Upper lobe of left lung (tissue), 4 donors: ENCODE measurements around the gene CEP162.

Experiments used
- EP300 ChIP-seq, 4 donors: sonication (generic); formaldehyde crosslinking; IDR thresholded peaks; one replicate each; pipeline ENCODE4 v1.5.1; 2017; ENCODE audit warnings: antibody characterized with exemption in 4 of 4, control low read depth in 2 of 4
- POLR2AphosphoS5 ChIP-seq, 2 donors: sonication (generic); formaldehyde crosslinking; IDR thresholded peaks; one replicate each; pipeline ENCODE4 v1.5.1; 2017; ENCODE audit warnings: antibody characterized with exemption in 2 of 2
- TF ChIP-seq, protein P1 (sequence below), 6 experiments: fragments of 450-650 bp in 4 of 6; fragments of 200-600 bp in 2 of 6; sonication (generic) in 2 of 6; IDR thresholded peaks; one replicate each; pipeline ENCODE4 v1.5.1; 2016 to 2019; ENCODE audit warnings: antibody characterized with exemption in 6 of 6

- TF ChIP-seq EP300 (IDR thresholded peaks at IDR 0.05) (no peak), POLR2AphosphoS5 (IDR thresholded peaks at IDR 0.05) (no peak)
- TF ChIP-seq, protein P1, sequence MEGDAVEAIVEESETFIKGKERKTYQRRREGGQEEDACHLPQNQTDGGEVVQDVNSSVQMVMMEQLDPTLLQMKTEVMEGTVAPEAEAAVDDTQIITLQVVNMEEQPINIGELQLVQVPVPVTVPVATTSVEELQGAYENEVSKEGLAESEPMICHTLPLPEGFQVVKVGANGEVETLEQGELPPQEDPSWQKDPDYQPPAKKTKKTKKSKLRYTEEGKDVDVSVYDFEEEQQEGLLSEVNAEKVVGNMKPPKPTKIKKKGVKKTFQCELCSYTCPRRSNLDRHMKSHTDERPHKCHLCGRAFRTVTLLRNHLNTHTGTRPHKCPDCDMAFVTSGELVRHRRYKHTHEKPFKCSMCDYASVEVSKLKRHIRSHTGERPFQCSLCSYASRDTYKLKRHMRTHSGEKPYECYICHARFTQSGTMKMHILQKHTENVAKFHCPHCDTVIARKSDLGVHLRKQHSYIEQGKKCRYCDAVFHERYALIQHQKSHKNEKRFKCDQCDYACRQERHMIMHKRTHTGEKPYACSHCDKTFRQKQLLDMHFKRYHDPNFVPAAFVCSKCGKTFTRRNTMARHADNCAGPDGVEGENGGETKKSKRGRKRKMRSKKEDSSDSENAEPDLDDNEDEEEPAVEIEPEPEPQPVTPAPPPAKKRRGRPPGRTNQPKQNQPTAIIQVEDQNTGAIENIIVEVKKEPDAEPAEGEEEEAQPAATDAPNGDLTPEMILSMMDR (IDR thresholded peaks at IDR 0.05), result no peak
Measured at GRCh38 chr6:84093441-84094435, 133.7 kb downstream of the CEP162 start.
